ENCODE measurements around the gene PRTN3. TPM values are rescaled to one million over a fixed set of nuclear protein-coding genes. Genes with fewer than 3 reads are reported as not detected.
"Not testable (repeated sequence)": the region's sequence is repeated elsewhere in the genome, so short reads cannot be mapped to it uniquely, and the experiment has no call there.

Gene PRTN3
- total and polyA plus RNA-seq, 2 experiments from 2014 or later, result not detected

DNA sequence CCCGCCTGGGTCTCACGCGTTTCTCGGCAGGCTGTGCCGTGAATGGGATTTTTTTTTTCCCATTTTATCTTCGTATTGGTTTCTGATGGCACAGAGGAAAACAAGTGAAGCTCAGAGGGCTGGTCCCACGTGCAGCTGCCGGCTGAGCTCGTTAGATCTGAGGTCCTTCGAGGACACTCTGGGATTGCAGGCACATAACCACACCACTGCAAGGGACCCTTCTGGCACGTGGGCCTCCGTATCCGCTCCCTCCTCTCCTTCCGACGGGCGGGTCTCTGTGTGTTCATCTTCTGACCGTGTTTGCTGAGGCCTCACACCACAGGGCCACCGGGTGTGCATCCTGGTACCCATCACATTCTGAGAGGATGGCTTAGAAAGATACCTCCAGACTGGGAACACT, 35.3 kb downstream of the PRTN3 start:
- TF ChIP-seq EZH2phosphoT487 (IDR thresholded peaks at IDR 0.05; ENCODE audit: low read depth, severe bottlenecking, unreplicated experiment) (no peak), EZH2 (IDR thresholded peaks at IDR 0.05; ENCODE audit: borderline replicate concordance) (no peak)
- TF ChIP-seq, protein P1, sequence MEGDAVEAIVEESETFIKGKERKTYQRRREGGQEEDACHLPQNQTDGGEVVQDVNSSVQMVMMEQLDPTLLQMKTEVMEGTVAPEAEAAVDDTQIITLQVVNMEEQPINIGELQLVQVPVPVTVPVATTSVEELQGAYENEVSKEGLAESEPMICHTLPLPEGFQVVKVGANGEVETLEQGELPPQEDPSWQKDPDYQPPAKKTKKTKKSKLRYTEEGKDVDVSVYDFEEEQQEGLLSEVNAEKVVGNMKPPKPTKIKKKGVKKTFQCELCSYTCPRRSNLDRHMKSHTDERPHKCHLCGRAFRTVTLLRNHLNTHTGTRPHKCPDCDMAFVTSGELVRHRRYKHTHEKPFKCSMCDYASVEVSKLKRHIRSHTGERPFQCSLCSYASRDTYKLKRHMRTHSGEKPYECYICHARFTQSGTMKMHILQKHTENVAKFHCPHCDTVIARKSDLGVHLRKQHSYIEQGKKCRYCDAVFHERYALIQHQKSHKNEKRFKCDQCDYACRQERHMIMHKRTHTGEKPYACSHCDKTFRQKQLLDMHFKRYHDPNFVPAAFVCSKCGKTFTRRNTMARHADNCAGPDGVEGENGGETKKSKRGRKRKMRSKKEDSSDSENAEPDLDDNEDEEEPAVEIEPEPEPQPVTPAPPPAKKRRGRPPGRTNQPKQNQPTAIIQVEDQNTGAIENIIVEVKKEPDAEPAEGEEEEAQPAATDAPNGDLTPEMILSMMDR (IDR thresholded peaks at IDR 0.05; ENCODE audit: poor library complexity), result no peak
- Histone ChIP-seq H3K4me3 (no peak overlapping the region), H3K9me3 (ENCODE audit: low read depth) (no peaks in the 10 kb centered on the region), H3K9me2 (replicated peaks; ENCODE audit: insufficient read depth) (no peaks in the 10 kb centered on the region), H3K27ac (no peak overlapping the region), H3K4me1 (ENCODE audit: insufficient read depth) (no peaks in the 10 kb centered on the region), H3K36me3 (replicated peaks; ENCODE audit: insufficient read depth, low read depth) (no peaks in the 10 kb centered on the region), H3K79me2 (no peaks in the 10 kb centered on the region), H3K27me3 (no peaks in the 10 kb centered on the region), H4K20me1 (ENCODE audit: insufficient read depth, poor library complexity, severe bottlenecking) (no peaks in the 10 kb centered on the region), H2AFZ (no peak overlapping the region), H3K4me2 (no peak overlapping the region)
- no peak for DNase-seq (ENCODE audit: low spot score)
- WGBS (ENCODE audit: low lambda C conversion rate, missing lambda C conversion rate), result 86% methylated on average over 18 of the region's 18 CpGs

DNA sequence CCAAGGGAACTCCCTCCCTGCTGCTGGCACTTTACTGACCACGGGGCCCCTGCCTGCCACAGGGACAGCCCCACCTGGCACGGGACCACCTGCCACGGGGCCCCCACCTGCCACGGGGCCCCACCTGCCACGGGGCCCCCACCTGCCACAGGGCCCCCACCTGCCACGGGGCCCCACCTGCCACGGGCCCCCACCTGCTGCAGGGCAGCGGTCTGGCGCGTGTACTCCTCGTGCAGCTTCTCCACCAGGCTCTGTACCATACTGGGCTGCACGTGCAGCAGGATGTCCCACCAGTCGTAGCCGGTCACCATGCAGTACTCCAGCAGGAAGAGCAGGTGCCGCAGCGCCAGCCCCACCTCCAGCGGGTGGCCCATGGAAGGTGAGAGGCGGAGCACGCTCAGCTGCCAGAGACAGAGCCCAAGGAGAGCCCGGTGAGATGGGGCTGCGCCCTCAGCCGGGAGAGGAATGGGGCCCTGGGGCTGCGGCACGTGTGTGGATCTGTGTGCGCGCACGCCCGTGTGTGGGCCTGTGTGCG, 36.0 kb downstream of the PRTN3 start:
- H3K27ac ChIP-seq, result no peak overlapping the region
- H3K79me2 ChIP-seq, result no peaks in the 10 kb centered on the region
- no peaks in the 10 kb centered on the region for H4K20me1 ChIP-seq (ENCODE audit: insufficient read depth, poor library complexity, severe bottlenecking)
- no peak overlapping the region for H3K4me2 ChIP-seq
- H3K9me2 ChIP-seq (replicated peaks; ENCODE audit: insufficient read depth), result no peaks in the 10 kb centered on the region
- no peak overlapping the region for H2AFZ ChIP-seq
- H3K4me3 ChIP-seq, result no peak overlapping the region
- H3K27me3 ChIP-seq, result no peaks in the 10 kb centered on the region
- no peaks in the 10 kb centered on the region for H3K9me3 ChIP-seq (ENCODE audit: low read depth)
- no peaks in the 10 kb centered on the region for H3K4me1 ChIP-seq (ENCODE audit: insufficient read depth)
- no peak for DNase-seq (ENCODE audit: low spot score)
- TF ChIP-seq EZH2 (IDR thresholded peaks at IDR 0.05; ENCODE audit: borderline replicate concordance) (no peak), EZH2phosphoT487 (IDR thresholded peaks at IDR 0.05; ENCODE audit: low read depth, severe bottlenecking, unreplicated experiment) (no peak)
- TF ChIP-seq, protein P1 (IDR thresholded peaks at IDR 0.05; ENCODE audit: poor library complexity), result no peak
- no peaks in the 10 kb centered on the region for H3K36me3 ChIP-seq (replicated peaks; ENCODE audit: insufficient read depth, low read depth)
- WGBS (ENCODE audit: low lambda C conversion rate, missing lambda C conversion rate), result 93% methylated on average over 24 of the region's 29 CpGs

DNA sequence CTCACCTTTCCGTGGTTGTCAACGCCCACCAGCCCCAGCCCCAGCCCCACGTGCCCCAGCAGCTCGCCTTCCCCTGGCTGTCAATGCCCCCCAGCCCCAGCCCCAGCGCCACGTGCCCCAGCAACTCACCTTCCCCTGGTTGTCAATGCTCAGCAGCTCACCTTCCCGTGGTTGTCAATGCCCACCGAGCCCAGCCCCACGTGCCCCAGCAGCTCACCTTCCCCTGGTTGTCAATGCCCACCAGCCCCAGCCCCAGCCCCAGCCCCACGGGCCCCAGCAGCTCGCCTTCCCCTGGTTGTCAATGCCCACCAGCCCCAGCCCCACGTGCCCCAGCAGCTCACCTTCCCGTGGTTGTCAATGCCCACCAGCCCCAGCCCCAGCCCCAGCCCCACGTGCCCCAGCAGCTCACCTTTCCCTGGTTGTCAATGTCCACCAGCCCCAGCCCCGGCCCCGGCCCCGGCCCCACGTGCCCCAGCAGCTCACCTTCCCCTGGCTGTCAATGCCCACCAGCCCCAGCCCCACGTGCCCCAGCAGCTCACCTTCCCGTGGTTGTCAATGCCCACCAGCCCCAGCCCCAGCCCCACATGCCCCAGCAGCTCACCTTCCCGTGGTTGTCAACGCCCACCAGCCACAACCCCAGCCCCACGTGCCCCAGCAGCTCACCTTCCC, 37.3 kb downstream of the PRTN3 start:
- no CpG with 5 or more reads among the region's 23 CpGs for WGBS (ENCODE audit: low lambda C conversion rate, missing lambda C conversion rate)

DNA sequence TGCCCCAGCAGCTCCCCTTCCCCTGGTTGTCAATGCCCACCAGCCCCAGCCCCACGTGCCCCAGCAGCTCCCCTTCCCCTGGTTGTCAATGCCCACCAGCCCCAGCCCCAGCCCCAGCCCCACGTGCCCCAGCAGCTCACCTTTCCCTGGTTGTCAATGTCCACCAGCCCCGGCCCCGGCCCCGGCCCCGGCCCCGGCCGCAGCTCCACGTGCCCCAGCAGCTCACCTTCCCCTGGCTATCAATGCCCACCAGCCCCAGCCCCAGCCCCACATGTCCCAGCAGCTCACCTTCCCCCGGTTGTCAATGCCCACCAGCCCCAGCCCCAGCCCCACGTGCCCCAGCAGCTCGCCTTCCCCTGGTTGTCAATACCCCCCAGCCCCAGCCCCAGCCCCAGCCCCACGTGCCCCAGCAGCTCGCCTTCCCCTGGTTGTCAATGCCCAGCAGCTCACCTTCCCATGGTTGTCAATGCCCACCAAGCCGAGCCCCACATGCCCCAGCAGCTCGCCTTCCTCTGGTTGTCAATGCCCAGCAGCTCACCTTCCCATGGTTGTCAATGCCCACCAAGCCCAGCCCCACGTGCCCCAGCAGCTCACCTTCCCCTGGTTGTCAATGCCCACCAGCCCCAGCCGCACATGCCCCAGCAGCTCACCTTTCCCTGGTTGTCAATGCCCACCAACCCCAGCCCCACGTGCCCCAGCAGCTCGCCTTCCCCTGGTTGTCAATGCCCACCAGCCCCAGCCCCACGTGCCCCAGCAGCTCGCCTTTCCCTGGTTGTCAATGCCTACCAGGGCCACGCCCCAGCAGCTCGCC, 38.2 kb downstream of the PRTN3 start:
- H2AFZ ChIP-seq; H3K27me3 ChIP-seq; H3K9me2 ChIP-seq (replicated peaks; ENCODE audit: insufficient read depth); H3K36me3 ChIP-seq (replicated peaks; ENCODE audit: insufficient read depth, low read depth); H4K20me1 ChIP-seq (ENCODE audit: insufficient read depth, poor library complexity, severe bottlenecking); H3K9me3 ChIP-seq (ENCODE audit: low read depth); H3K27ac ChIP-seq; H3K4me2 ChIP-seq; H3K4me3 ChIP-seq; DNase-seq (ENCODE audit: low spot score); H3K4me1 ChIP-seq (ENCODE audit: insufficient read depth); H3K79me2 ChIP-seq: not testable (repeated sequence)
- 89% methylated on average over 24 of the region's 24 CpGs for WGBS (ENCODE audit: low lambda C conversion rate, missing lambda C conversion rate)

More for the DNA sequence above, 37.3 kb downstream of the PRTN3 start:
- not testable (repeated sequence) for H3K9me3 ChIP-seq (ENCODE audit: low read depth); H3K4me2 ChIP-seq; DNase-seq (ENCODE audit: low spot score); H4K20me1 ChIP-seq (ENCODE audit: insufficient read depth, poor library complexity, severe bottlenecking); H3K27ac ChIP-seq; H3K27me3 ChIP-seq; H3K4me1 ChIP-seq (ENCODE audit: insufficient read depth); H3K79me2 ChIP-seq; H3K4me3 ChIP-seq; H3K36me3 ChIP-seq (replicated peaks; ENCODE audit: insufficient read depth, low read depth); H3K9me2 ChIP-seq (replicated peaks; ENCODE audit: insufficient read depth); H2AFZ ChIP-seq

Data from hepatocyte (in vitro differentiated cells).